ENCODE data around the gene MGAT3.

Gene MGAT3

DNA sequence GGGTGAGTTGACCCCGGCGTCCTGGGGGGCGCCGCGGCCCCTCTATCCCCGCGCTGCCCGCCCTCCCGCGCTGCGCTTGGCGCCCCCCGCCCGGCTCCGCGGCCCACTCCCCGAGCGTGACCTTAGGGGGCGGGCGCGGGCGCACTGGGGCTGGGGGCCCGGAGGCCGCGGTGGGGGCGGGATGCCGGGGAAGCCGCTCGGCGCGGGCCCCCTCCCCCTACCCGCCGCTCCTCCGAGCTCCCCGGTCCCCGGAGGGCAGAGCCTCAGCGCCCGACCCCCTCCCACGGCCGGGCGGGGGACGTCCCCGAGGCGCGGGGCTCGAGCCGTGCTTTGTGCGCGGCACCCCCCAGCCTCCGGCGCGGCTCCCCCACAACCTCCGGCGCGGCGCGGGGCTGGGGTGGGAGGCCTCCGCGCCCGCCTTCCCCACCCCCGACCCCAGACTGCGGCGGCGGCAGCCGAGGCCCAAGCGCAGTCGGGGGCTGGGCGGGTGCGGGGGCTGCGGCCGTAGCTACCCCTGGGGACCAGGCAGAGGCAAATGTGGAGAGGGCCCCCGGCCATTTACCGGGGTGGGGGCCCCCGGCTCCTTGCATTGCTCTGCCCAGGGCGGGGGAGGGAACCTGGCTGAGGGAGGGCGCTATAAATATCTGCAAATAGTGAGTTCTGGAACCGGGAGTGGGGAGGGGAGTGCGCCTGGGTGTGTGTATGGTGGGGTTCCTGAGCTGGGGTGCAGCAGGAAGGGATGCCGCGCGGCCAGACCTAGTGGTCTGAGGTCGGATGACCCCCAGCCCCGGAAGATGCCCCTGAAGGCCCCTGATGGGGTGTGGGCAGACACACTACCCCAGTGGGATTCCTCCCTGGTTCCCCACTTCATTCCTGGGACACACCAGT, 988 bp downstream of the MGAT3 start:
- peaks cover 14% of the 10 kb centered on the region; the same call in 1 of the 2 replicates for H3K27me3 ChIP-seq
- TF ChIP-seq CTCF (IDR thresholded peaks at IDR 0.05; ENCODE audit: low read depth, low read length), result no peak
- no peaks in the 10 kb centered on the region for H3K9me3 ChIP-seq
- H3K36me3 ChIP-seq, result no peaks in the 10 kb centered on the region
- no peaks in the 10 kb centered on the region; the same call in 1 of the 2 replicates for H3K4me1 ChIP-seq
- H3K4me3 ChIP-seq (ENCODE audit: low read depth, low read length), result peak overlapping the region; percentile 55
- DNase-seq, result no peak

DNA sequence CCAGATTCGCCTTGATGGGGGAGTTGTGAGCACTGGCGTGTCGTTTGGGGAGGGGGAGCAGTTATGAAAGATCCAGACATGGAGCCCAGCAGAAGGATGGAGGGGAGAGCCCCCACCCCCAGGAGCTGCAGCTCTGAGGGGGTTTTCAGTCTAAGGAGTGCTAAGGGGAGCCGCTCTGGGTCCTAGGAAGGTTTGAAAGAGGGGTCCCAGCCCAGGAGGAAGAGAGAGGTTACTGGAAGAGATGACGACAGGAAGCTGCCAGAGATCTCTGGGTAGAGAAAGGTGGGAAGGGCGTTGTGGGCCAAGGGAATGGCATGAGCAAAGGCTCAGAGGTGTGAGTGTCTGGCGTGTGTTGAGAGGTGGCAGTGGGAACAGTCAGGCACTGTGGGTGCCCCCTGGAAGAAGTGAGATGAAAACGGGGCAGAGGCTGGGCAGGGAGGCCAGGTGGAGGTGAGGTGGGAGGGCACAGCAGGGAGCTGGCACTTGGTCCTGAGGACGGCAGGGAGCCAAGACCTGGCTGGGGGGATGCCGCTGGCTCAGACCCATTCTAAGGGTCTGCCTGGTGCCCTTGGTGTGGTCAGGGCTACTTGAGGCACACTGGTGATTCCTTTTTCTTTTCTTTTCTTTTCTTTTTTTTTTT, 1.8 kb downstream of the MGAT3 start:
- TF ChIP-seq CTCF (IDR thresholded peaks at IDR 0.05; ENCODE audit: low read depth, low read length), result no peak
- no peak for DNase-seq
- Histone ChIP-seq H3K27me3 (peaks cover 14% of the 10 kb centered on the region; the same call in 1 of the 2 replicates), H3K4me3 (ENCODE audit: low read depth, low read length) (peak overlapping the region; percentile 55), H3K9me3 (no peaks in the 10 kb centered on the region), H3K36me3 (no peaks in the 10 kb centered on the region), H3K4me1 (no peaks in the 10 kb centered on the region; the same call in 1 of the 2 replicates)

DNA sequence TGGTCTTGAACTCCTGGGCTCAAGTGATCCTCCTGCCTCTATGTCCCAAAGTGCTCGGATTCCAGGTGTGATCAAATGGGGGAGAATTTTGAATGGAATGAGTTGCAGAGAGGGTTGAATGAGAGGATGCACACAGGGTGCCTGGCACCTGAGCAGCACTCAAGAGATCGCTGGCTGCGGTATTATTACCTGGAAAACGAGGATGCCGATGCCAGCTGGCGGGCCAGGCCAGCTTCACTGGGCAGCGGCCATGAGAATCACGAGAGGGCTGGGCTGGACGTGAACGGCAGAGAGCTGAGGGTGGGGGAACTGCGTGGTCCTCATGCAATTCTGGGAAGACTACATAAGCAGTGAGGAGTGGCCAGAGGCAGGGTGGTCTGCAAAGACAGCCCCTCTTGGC, 2.9 kb downstream of the MGAT3 start:
- no peaks in the 10 kb centered on the region for H3K36me3 ChIP-seq
- H3K27me3 ChIP-seq, result peaks cover 14% of the 10 kb centered on the region; the same call in 1 of the 2 replicates
- TF ChIP-seq CTCF (IDR thresholded peaks at IDR 0.05; ENCODE audit: low read depth, low read length), result no peak
- no peak for DNase-seq
- H3K9me3 ChIP-seq, result no peaks in the 10 kb centered on the region
- no peak overlapping the region for H3K4me3 ChIP-seq (ENCODE audit: low read depth, low read length)
- no peaks in the 10 kb centered on the region; the same call in 1 of the 2 replicates for H3K4me1 ChIP-seq

GRCh38 chr22:39462443-39463221, 5.8 kb downstream of the MGAT3 start:
- Histone ChIP-seq H3K9me3 (no peaks in the 10 kb centered on the region), H3K27me3 (peaks cover 8% of the 10 kb centered on the region; the same call in 1 of the 2 replicates), H3K4me3 (ENCODE audit: low read depth, low read length) (no peak overlapping the region), H3K4me1 (no peaks in the 10 kb centered on the region; the same call in 1 of the 2 replicates), H3K36me3 (no peaks in the 10 kb centered on the region)
- TF ChIP-seq CTCF (IDR thresholded peaks at IDR 0.05; ENCODE audit: low read depth, low read length), result no peak
- DNase-seq, result no peak

GRCh38 chr22:39463277-39463676, 6.5 kb downstream of the MGAT3 start:
- Histone ChIP-seq H3K27me3 (peaks cover 2% of the 10 kb centered on the region; the same call in 1 of the 2 replicates), H3K4me1 (no peaks in the 10 kb centered on the region; the same call in 1 of the 2 replicates), H3K9me3 (no peaks in the 10 kb centered on the region), H3K36me3 (no peaks in the 10 kb centered on the region), H3K4me3 (ENCODE audit: low read depth, low read length) (no peak overlapping the region)
- DNase-seq, result no peak
- TF ChIP-seq CTCF (IDR thresholded peaks at IDR 0.05; ENCODE audit: low read depth, low read length), result no peak
